NCI-H460 (cell line): ENCODE measurements around the gene TMEM198. TPM values are rescaled to one million over a fixed set of nuclear protein-coding genes. Genes with fewer than 3 reads are reported as not detected.

Source experiments
- DNase-seq: peaks from one replicate; pipeline ENCODE4 v3.0.0-alpha.2; 2016; ENCODE audit warnings: low read depth; ENCODE audit errors: extremely low read depth
- small RNA-seq, 2 experiments: library from RNA; depleted of rRNA; stranded (forward); fragments of <200 nt; gene quantifications; one replicate each; pipeline ENCODE3, GENCODE V24; 2014
- total RNA-seq: library from RNA; depleted of rRNA; stranded (reverse); fragments of >200 nt; shearing (Covaris generic); gene quantifications from 2 replicates; pipeline ENCODE4 v1.2.3, GENCODE V29; 2014; rRNA removed

Gene TMEM198
- total RNA-seq, 1 experiment from 2014 or later: 0.59 TPM

DNA sequence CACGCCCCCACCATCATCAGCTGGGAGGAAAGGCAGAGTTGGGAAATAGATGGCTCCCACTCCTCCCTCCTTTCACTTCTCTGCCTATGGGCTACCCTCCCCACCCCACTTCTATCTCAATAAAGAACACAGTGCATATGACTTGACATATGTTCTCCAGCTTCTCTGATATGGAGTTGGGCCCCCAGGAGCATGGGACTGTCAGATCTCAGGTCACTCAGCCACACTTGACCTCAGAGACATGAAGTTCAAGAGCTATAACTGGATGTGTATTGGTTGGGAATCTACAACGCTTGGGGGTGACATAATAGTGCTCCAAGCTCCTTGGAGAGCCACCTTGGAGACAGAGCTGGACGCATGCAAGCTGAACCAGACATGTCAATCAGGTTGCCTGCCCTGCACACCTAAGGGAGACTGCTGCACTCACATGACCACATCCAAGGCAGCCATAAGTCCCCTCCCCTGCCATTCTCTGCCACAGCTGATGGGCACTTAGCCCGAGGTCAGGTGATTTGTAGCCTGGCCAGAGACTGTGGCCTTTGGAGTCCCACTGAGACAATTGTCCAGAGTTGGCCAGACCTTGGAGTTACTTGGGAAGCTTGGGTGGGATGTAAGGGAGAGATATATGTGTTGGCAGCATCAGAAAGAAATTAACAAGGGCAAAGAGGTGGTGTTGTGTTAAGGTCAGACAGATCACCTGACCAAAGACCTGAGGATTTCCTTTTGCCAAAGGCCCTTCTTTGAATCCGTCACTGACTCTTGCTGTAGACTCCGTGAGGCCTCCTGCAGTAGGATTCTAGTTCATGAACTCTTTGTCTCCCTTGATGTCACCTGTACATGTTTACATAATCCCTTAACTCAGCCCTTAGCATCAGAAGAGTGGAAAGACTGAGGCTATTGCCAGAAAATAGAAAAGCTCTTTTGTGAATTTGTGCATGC lies 32.0 kb downstream of the TMEM198 start:
- no peak for DNase-seq

DNA sequence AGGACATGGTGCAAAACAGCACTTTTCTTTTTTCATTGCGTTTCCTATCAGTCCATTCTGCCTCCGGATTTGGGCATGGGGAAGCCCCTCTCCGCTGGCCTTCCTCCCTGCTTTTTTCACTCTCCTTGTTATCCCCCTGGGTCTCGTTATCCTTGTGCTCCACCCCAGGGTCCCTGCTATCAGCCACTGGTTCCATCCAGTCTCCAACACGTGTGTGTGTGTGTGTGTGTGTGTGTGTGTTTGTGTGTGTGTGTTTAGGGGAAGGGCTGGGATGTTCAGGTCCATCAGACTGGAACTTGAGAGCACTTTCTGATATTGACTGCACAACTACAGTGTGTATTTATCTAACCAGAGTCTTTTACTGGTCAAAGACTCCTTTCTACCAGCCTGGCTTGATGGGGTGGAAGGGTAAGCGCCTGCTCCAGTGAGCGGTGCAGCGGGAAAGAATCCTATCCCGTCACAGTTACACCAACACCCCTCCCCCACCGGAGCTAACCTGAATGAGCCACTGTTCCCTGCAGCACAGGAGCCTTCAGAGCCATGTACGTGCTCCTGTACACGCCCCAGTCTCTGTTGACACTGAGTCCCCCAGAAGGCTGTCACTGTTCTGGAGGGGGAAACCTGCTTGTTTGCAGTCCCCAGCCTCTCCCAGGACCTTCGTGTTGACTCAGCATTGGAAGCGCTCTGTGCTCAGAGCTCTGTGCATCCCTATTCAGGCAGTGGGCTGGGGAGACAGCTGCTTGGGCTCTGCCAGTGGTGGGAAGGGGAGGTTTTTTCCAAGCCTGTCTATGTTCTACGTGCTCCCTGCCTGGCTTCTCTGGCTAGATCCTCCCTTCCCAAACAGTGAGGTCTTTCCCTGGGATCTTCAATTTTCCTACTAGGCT lies 32.9 kb downstream of the TMEM198 start:
- DNase-seq: no peak

DNA sequence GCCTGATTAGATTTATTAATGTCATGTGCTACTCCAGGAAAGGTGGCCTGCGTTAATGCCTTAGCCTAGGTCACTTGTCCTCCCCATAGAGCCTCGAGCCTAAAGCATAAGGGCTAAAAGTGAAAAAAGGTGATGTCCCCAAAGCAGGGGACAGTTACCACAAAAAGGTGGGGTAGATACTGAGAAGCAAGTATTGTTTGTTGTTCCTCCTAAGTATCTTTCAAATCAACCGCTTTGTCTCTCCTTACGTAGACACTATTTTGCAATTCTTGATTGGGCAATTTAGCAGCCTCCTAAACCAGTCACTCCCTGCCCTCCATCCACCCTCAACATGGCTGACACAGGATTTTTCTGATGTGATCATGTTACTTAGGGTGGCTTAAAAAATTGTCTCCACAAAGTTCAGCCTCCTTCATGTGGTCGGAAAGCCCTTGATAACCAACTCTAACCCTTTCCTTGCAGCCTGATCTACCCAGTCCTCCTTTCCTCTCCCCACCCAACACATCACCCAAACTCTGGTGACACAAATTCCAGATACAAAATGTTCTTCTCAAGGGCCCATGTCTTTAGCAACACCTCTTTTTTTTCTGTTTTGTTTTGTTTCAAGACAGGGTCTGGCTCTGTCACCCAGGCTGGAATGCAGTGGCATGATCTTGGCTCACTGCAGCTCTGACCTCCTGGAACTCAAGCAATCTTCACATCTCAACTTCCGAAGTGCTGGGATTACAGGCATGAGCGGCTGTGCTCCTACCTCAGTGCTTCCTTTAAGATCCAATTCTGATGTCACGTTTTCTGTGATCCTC lies 35.2 kb downstream of the TMEM198 start:
- DNase-seq: no peak

DNA sequence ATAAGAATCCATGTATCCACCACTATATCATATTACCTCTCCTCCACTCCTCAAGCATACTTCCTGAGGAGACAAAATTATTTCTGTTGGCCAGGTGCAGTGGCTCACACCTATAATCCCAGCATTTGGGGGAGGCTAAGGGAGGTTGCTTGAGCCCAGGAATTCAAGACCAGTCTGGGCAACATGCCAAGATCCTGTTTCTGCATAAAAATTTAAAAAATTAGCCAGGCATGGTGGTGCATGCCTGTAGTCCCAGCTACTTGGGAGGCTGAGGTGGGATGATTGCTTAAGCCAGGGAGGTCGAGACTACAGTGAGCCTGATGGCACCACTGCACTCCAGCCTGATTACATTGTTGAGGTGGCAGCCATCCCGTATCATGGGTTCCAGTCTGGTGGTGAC lies 37.5 kb downstream of the TMEM198 start:
- no peak for DNase-seq

DNA sequence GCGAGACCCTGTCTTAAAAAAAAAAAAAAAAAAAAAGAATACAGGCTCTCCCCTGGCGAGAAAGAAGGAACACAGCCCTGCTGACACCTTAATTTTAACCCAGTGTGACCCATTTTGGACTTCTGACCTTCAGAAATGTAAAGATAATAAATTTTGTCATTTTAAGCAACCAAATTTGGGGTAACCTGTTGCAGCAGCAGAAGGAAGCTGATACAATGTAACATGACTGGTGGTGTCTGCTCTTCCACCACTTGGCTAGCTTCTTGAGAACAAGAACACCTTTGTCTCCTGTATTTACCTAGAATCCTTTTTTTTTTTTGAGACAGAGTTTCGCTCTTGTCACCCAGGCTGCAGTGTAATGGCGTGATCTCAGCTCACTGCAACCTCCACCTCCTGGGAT lies 47.3 kb downstream of the TMEM198 start:
- DNase-seq: no peak

DNA sequence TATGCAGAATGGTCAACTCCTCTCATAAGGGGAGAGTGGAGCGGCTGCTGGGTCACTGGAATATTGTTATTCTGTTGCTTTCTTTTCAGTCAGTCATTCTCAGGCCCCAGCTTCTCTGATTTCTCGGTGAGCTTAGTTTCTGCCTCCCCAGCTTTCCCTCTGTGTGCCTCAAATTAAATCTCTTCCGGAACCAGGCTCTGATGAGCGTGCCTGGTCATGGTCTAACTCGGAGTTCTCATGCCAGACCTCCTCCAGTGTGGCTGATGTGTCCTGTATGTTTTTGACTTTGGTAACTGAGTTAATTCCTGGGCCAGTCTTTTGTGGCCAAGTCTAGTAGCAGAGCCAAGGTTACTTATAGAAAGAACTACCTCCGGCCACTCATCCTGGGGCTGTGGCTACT lies 48.9 kb downstream of the TMEM198 start:
- no peak for DNase-seq

DNA sequence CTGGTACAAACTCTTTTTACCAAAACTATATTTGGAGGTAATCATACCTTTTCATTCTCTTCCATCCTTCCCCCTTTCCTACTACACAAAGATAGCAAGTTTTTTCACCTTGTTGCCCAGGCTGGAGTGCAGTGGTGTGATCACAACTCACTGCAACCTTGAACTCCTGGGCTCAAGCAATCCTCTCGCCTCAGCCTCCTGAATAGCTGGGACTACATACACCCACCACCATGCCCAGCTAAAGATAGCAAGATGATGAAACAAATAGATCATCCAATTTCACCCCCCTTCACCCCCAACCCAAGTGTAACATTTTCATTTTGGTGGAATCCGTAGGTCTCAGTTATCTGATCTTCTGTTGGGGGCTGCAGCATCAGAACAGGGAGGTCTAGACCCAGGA lies 49.3 kb downstream of the TMEM198 start:
- no peak for DNase-seq

DNA sequence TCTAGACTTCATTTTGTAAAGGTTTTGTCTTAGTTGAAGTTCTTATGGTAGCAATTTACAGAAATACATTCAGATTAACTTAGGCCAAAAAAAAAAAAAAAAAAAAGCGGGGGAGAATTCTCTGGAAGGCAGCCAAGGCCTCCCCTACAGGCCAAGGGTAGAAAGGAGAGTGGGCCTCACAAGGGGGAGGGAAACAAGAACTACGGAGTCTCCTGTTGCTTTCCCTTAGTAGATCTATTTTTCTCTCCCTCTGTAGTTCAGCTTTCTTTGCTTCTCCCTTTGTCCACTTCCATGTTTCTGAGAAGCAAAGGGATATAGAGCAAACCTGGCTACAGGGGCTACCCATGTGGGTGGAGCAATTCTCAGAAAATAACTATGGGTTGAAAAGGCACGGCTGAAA lies 51.4 kb downstream of the TMEM198 start:
- no peak for DNase-seq

DNA sequence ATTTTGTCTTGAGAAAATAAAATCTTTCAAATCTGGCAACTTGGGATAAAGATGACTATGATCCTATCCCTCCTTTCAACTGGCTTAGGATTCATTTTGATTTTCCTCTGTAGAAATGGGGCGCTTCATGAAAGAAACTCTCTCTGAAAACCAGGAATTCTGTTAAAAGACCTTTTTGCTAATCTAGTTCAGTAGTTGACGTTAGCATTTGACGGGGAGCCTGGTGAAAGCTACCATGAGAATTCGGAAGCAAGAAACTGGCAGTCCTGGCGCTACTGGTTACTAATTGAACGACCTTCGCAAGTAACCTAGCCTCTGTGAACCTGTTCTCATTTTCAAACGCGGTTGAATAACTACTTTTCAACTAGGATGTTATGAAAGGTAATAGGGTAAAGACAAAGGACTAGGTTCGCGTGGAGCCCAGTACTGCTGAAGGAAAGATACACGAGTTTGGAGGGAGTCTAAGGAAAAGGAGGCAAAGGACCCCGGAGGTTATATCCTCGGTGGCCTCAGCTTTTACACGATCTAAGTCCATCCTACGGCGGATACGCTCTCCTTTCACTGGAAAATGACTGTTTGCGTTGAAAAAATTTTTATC lies 53.2 kb downstream of the TMEM198 start:
- DNase-seq: peak; percentile 3

DNA sequence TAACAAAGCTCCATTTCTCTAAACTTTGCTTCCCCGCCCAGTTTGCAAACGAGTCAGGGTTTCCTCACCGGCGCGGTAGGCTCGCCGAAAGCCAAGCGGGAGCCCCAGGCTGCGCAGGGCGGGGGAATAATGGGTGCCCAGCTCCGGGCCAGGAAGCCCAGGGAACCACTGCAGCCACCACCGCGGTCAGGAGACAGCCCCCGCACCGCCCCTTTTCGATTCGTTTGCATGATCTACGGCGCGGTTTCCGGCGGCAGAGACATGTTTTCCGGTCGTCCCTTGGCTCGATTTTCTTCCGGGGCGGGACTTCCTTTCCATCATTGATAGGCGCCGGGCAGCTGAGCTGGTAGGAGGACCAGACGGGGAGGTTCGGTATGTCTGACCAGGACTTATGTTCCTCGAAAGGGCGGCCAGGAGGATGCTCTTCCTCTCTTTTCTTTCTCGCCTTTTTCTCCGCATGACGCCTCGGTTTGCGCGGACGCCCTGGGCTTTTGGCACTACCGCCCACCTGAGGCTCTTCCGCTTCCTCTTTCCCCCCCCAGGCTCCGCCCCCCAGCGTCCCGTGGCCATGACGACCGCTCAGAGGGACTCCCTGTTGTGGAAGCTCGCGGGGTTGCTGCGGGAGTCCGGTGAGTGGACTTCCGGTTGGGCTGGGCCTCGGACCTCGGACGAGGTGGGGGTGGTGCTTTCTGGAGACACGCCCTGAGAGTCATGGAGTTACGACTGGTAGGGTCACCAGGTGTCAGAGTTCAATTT lies 53.9 kb downstream of the TMEM198 start, which contains the start of gene STK11IP:
TSS of gene STK11IP (plus strand) at position 306 of the 756 bp plus-strand sequence. CDS start at position 569, 263 bp downstream.
- peak; percentile 97 for DNase-seq

DNA sequence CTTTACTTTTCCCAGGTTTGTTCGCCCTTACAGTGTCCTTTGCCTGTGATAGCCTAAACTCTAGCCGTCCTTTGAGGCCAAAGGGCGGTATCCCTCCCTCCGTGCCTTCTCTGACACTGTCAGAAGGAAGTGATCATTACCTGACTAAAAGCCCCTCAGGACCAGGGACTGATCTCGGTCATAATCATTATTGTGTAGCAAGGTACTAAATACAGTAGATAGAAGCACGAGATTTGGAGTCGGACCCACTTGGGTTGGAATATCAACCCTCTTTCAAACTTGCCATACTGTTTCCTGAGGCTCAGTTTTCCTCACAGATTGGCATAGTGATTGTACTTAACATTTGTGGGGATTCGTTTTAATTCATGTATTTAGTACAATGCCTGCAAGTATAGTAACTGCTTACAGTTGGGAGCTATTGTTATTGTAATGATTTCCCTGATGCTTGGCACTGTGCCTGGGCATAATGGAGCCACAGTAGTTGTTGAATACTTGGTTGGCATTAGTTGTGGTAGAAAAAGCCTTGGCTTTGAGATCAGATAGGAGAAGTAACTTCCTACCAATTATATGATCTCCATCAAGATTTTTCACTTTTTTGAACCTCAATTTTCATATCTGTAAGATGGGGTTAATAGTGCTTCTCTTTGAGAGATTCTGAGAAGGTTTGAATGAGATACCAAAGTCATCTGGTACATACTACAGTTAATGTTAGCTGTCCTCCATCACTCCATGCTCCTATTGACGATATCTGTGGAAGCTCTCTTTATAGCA lies 54.7 kb downstream of the TMEM198 start:
- DNase-seq: no peak

Small RNAs within 50 kb of the gene (small RNA-seq; reads per million reads assigned to genes)
- gene MIR3132: 0 reads per million in 2 experiments
- gene RN7SKP213: 0 to 0.35 reads per million in 2 experiments

Other genes starting within 250 kb of the TMEM198 start
- 11.3 and 22.7 TPM in 2 replicates for gene PTPRN, start 234.6 kb upstream of the TMEM198 start, total RNA-seq
- not detected in 2 replicates for gene RESP18, start 211.3 kb upstream of the TMEM198 start, total RNA-seq
- gene DNPEP, start 156.1 kb upstream of the TMEM198 start, total RNA-seq: 50.8 and 55.2 TPM in 2 replicates
- gene DES, start 125.7 kb upstream of the TMEM198 start, total RNA-seq: 0.38 and 0.50 TPM in 2 replicates
- gene SPEG, start 109.2 kb upstream of the TMEM198 start, total RNA-seq: 0.29 and 0.99 TPM in 2 replicates
- 36.8 and 40.2 TPM in 2 replicates for gene GMPPA, start 45.1 kb upstream of the TMEM198 start, total RNA-seq
- gene ASIC4, start 29.5 kb upstream of the TMEM198 start, total RNA-seq: 0.17 and 0.43 TPM in 2 replicates
- 52.4 and 67.1 TPM in 2 replicates for gene CHPF, start 219 bp upstream of the TMEM198 start, total RNA-seq
- gene OBSL1, start 27.5 kb downstream of the TMEM198 start, total RNA-seq: 10.0 and 10.6 TPM in 2 replicates
- 0.64 and 1.4 TPM in 2 replicates for gene INHA, start 28.3 kb downstream of the TMEM198 start, total RNA-seq
- gene STK11IP, start 53.8 kb downstream of the TMEM198 start, total RNA-seq: 18.1 and 21.6 TPM in 2 replicates
- gene SLC4A3, start 83.6 kb downstream of the TMEM198 start, total RNA-seq: 0.97 and 1.3 TPM in 2 replicates